ENCODE results near the gene PSMD10.

PSMD10 gene

GRCh38 chrX:108071578-108071977 is 19.8 kb downstream of the PSMD10 start:
- no peak for DNase-seq (ENCODE audit: low spot score)

GRCh38 chrX:108070891-108071290 is 20.5 kb downstream of the PSMD10 start:
- no peak for DNase-seq (ENCODE audit: low spot score)

- DNase-seq (ENCODE audit: low spot score) = no peak
Observed at GRCh38 chrX:108068121-108068520, 23.2 kb downstream of the PSMD10 start.

GRCh38 chrX:108064613-108065012 is 26.7 kb downstream of the PSMD10 start:
- DNase-seq (ENCODE audit: low spot score) = no peak

- DNase-seq (ENCODE audit: low spot score) = no peak
Observed at GRCh38 chrX:108064001-108064400, 27.3 kb downstream of the PSMD10 start.

- no peak for DNase-seq (ENCODE audit: low spot score)
Observed at GRCh38 chrX:108059801-108060200, 31.5 kb downstream of the PSMD10 start.

- no peak for DNase-seq (ENCODE audit: low spot score)
Observed at GRCh38 chrX:108055546-108055945, 35.8 kb downstream of the PSMD10 start.

- DNase-seq (ENCODE audit: low spot score) = no peak
Observed at GRCh38 chrX:108053218-108053617, 38.1 kb downstream of the PSMD10 start.

- no peak for DNase-seq (ENCODE audit: low spot score)
Observed at GRCh38 chrX:108049649-108050048, 41.7 kb downstream of the PSMD10 start.

- no peak for DNase-seq (ENCODE audit: low spot score)
Observed at GRCh38 chrX:108044554-108045256, 46.6 kb downstream of the PSMD10 start, which contains the start of gene VSIG1. Gene VSIG1 (plus strand): TSS chrX:108045065. CDS start chrX:108045131, 66 bp downstream.

GRCh38 chrX:108036298-108036973 is 54.9 kb downstream of the PSMD10 start:
- no peak for DNase-seq (ENCODE audit: low spot score)

GRCh38 chrX:108034725-108035124 is 56.6 kb downstream of the PSMD10 start:
- no peak for DNase-seq (ENCODE audit: low spot score)
